H9 (cell line): ENCODE measurements around the gene RCN2. TPM values are rescaled to one million over a fixed set of nuclear protein-coding genes. Genes with fewer than 3 reads are reported as not detected.

Experiments used
- DNase-seq: peaks from one replicate; pipeline ENCODE4 v3.0.0-alpha.2; 2017
- H2AFZ ChIP-seq: one replicate; pipeline ENCODE4 v1.6.1; 2013; ENCODE audit warnings: mild to moderate bottlenecking, low read length, control low read depth, moderate library complexity
- H2AK5ac ChIP-seq: 2 replicates; pipeline ENCODE4 v1.6.1; 2013; ENCODE audit warnings: low read length, control low read depth, mixed read lengths; ENCODE audit not compliant: insufficient read length
- H2BK120ac ChIP-seq: one replicate; pipeline ENCODE4 v1.6.1; 2013; ENCODE audit warnings: low read depth, mild to moderate bottlenecking, low read length, control low read depth, inconsistent platforms; ENCODE audit not compliant: poor library complexity, severe bottlenecking
- H2BK12ac ChIP-seq: 2 replicates; pipeline ENCODE4 v1.6.1; 2013; ENCODE audit warnings: low read length, control low read depth, mixed read lengths, low read depth; ENCODE audit not compliant: insufficient read length
- H2BK15ac ChIP-seq: 2 replicates; pipeline ENCODE4 v1.6.1; 2013; ENCODE audit warnings: low read depth, low read length, control low read depth
- H2BK20ac ChIP-seq: one replicate; pipeline ENCODE4 v1.6.1; 2013; ENCODE audit warnings: low read depth, mild to moderate bottlenecking, low read length, control low read depth, inconsistent platforms; ENCODE audit not compliant: poor library complexity, severe bottlenecking
- H2BK5ac ChIP-seq: 2 replicates; pipeline ENCODE4 v1.6.1; 2013; ENCODE audit warnings: low read length, control low read depth, mixed read lengths; ENCODE audit not compliant: insufficient read length
- H3K14ac ChIP-seq: 2 replicates; pipeline ENCODE4 v1.6.1; 2013; ENCODE audit warnings: low read length, control low read depth; ENCODE audit not compliant: insufficient read depth
- H3K18ac ChIP-seq: 2 replicates; pipeline ENCODE4 v1.6.1; 2013; ENCODE audit warnings: low read depth, mild to moderate bottlenecking, mixed read lengths, low read length, control low read depth; ENCODE audit not compliant: insufficient read length
- H3K23ac ChIP-seq: 2 replicates; pipeline ENCODE4 v1.6.1; 2013; ENCODE audit warnings: low read length, control low read depth, mixed read lengths, low read depth; ENCODE audit not compliant: insufficient read length
- H3K23me2 ChIP-seq: 2 replicates; pipeline ENCODE4 v1.6.1; 2013; ENCODE audit warnings: low read depth, mild to moderate bottlenecking, mixed read lengths, low read length, control low read depth; ENCODE audit not compliant: insufficient read length, poor library complexity, severe bottlenecking
- H3K27ac ChIP-seq: 2 replicates; pipeline ENCODE4 v1.5.1; 2013; ENCODE audit warnings: low read length, control low read depth, mixed read lengths, low read depth; ENCODE audit not compliant: insufficient read length
- H3K27me3 ChIP-seq: 2 replicates; pipeline ENCODE4 v1.6.1; 2013; ENCODE audit warnings: low read length, control low read depth, inconsistent platforms; ENCODE audit not compliant: insufficient read depth
- H3K4ac ChIP-seq: 2 replicates; pipeline ENCODE4 v1.6.1; 2013; ENCODE audit warnings: low read depth, mild to moderate bottlenecking, control low read depth, inconsistent platforms, low read length, moderate library complexity
- H3K4me1 ChIP-seq: 2 replicates; pipeline ENCODE4 v1.6.1; 2013; ENCODE audit warnings: low read length, control low read depth, inconsistent platforms; ENCODE audit not compliant: insufficient read depth
- H3K4me2 ChIP-seq: 2 replicates; pipeline ENCODE4 v1.6.1; 2013; ENCODE audit warnings: low read length, control low read depth, mixed read lengths; ENCODE audit not compliant: insufficient read length, insufficient read depth
- H3K56ac ChIP-seq: 2 replicates; pipeline ENCODE4 v1.6.1; 2013; ENCODE audit warnings: low read depth, mild to moderate bottlenecking, mixed read lengths, low read length, control low read depth; ENCODE audit not compliant: insufficient read length
- H3K79me1 ChIP-seq: 2 replicates; pipeline ENCODE4 v1.6.1; 2013; ENCODE audit warnings: low read depth, mild to moderate bottlenecking, moderate library complexity, low read length, control low read depth, inconsistent platforms; ENCODE audit not compliant: insufficient read depth, poor library complexity, severe bottlenecking
- H3K79me2 ChIP-seq: 2 replicates; pipeline ENCODE4 v1.6.1; 2013; ENCODE audit warnings: low read length, control low read depth, inconsistent platforms; ENCODE audit not compliant: insufficient read depth
- H3K9ac ChIP-seq: 2 replicates; pipeline ENCODE4 v1.6.1; 2013; ENCODE audit warnings: low read length, control low read depth, mixed read lengths; ENCODE audit not compliant: insufficient read length; ENCODE audit errors: extremely low read depth
- H3K9me3 ChIP-seq: one replicate; pipeline ENCODE4 v1.6.1; 2013; ENCODE audit warnings: low read depth, low read length, inconsistent platforms; ENCODE audit not compliant: control insufficient read depth
- H3T11ph ChIP-seq: one replicate; pipeline ENCODE4 v1.6.1; 2013; ENCODE audit warnings: mild to moderate bottlenecking, low read length, control low read depth, inconsistent platforms
- H4K20me1 ChIP-seq: one replicate; pipeline ENCODE4 v1.6.1; 2013; ENCODE audit not compliant: control insufficient read depth, insufficient read length, insufficient read depth
- H4K5ac ChIP-seq: 2 replicates; pipeline ENCODE4 v1.6.1; 2013; ENCODE audit warnings: low read depth, mild to moderate bottlenecking, mixed read lengths, low read length, control low read depth; ENCODE audit not compliant: insufficient read length
- H4K8ac ChIP-seq: replicated peaks from 2 replicates; pipeline ENCODE4 v1.6.1; 2013; ENCODE audit warnings: low read length, control low read depth, mixed read lengths, low read depth; ENCODE audit not compliant: insufficient read length
- H4K91ac ChIP-seq: 2 replicates; pipeline ENCODE4 v1.6.1; 2013; ENCODE audit warnings: low read depth, mild to moderate bottlenecking, moderate library complexity, mixed read lengths, low read length, control low read depth; ENCODE audit not compliant: insufficient read length
- H3K27ac Mint-ChIP-seq, 3 experiments: 2 replicates in 2 of 3; 3 replicates in 1 of 3; pipeline ENCODE4 v1.8.0; 2020 to 2021; ENCODE audit warnings: mixed read lengths in 3 of 3, mild to moderate bottlenecking in 1 of 3, moderate library complexity in 1 of 3
- H3K27me3 Mint-ChIP-seq: 2 replicates; pipeline ENCODE4 v1.8.0; 2021; ENCODE audit warnings: low read depth, mild to moderate bottlenecking, moderate library complexity, mixed read lengths
- H3K36me3 Mint-ChIP-seq, 3 experiments: 2 replicates in 2 of 3; 3 replicates in 1 of 3; pipeline ENCODE4 v1.8.0; 2020 to 2021; ENCODE audit warnings: low read depth in 3 of 3, mixed read lengths in 3 of 3; ENCODE audit not compliant: insufficient read depth in 1 of 3
- H3K4me1 Mint-ChIP-seq, 2 experiments: 2 replicates each; pipeline ENCODE4 v1.8.0; 2020; ENCODE audit warnings: mixed read lengths in 2 of 2
- H3K4me3 Mint-ChIP-seq, 2 experiments: 2 replicates in 1 of 2; 3 replicates in 1 of 2; pipeline ENCODE4 v1.8.0; 2020 to 2021; ENCODE audit warnings: mild to moderate bottlenecking in 2 of 2, mixed read lengths in 2 of 2, moderate library complexity in 1 of 2
- H3K9me3 Mint-ChIP-seq, 2 experiments: 2 replicates in 1 of 2; 3 replicates in 1 of 2; pipeline ENCODE4 v1.8.0; 2020; ENCODE audit warnings: mild to moderate bottlenecking in 2 of 2, mixed read lengths in 2 of 2, moderate library complexity in 1 of 2
- WGBS: extraction: QIAGEN DNeasy Blood & Tissue Kit; methylation state at CpG from one replicate; pipeline ENCODE4 v1.1.7; 2013; ENCODE audit warnings: missing lambda C conversion rate, low lambda C conversion rate, mixed read lengths; ENCODE audit not compliant: insufficient read length; ENCODE audit errors: extremely low coverage; 5-methylcytosine and 5-hydroxymethylcytosine counted together
- total RNA-seq: library from RNA; stranded (reverse); gene quantifications from 2 replicates; pipeline ENCODE4 v1.2.1, GENCODE V29; 2021
- TF ChIP-seq, protein P1 (sequence below): fragments of 200-600 bp; sonication (generic); conservative IDR thresholded peaks from 3 replicates; pipeline ENCODE4 v1.8.0; 2021; ENCODE audit warnings: antibody characterized with exemption, mild to moderate bottlenecking

Gene RCN2
- total RNA-seq, 1 experiment from 2014 or later = 139 TPM

DNA sequence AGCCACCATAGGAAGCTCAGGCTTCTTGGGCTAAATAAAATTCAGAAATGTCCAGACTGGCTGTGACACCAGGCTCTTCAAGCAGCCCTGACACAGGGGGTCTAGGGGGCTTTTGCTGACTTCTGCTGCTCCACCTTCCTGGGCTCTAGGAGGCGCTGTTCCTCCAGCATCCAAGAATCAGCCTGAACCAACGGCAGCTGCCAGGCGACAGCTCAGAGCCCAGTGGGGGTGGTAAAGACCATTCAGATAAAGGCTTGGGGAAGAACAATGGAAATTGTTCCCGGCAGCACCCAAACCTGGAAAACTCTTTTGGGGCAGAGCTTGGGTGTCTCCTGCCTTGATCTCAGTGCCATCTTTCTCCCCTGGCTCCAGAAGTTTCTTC lies 41.8 kb downstream of the RCN2 start:
- Histone ChIP-seq H3K4ac (no peak overlapping the region), H3K27ac (no peak overlapping the region), H4K8ac (no peak overlapping the region), H2AK5ac (no peak overlapping the region), H3K9me3 (no peaks in the 10 kb centered on the region), H3K14ac (no peak overlapping the region), H2BK15ac (no peak overlapping the region), H3K79me2 (no peaks in the 10 kb centered on the region), H3K4me1 (no peaks in the 10 kb centered on the region), H3K18ac (no peak overlapping the region), H2BK5ac (no peak overlapping the region), H3K79me1 (no peaks in the 10 kb centered on the region), H2AFZ (no peak overlapping the region), H3K56ac (no peak overlapping the region), H2BK20ac (no peak overlapping the region), H2BK120ac (no peak overlapping the region), H4K20me1 (no peaks in the 10 kb centered on the region), H3K27me3 (no peaks in the 10 kb centered on the region), H3K4me2 (no peak overlapping the region), H3T11ph (no peak overlapping the region), H3K9ac (no peak overlapping the region), H3K23me2 (no peaks in the 10 kb centered on the region), H3K23ac (no peak overlapping the region), H4K91ac (no peak overlapping the region), H4K5ac (no peak overlapping the region), H2BK12ac (no peak overlapping the region)
- Mint-ChIP-seq H3K27ac (peak overlapping the region in 1 of 3 experiments; percentile 71; a peak in 1 of 7 replicates), H3K9me3 (no peaks in the 10 kb centered on the region), H3K4me1 (peaks cover 5 to 8% of the 10 kb centered on the region in 2 experiments), H3K27me3 (no peaks in the 10 kb centered on the region), H3K4me3 (no peak overlapping the region), H3K36me3 (no peaks in the 10 kb centered on the region)
- TF ChIP-seq, protein P1, sequence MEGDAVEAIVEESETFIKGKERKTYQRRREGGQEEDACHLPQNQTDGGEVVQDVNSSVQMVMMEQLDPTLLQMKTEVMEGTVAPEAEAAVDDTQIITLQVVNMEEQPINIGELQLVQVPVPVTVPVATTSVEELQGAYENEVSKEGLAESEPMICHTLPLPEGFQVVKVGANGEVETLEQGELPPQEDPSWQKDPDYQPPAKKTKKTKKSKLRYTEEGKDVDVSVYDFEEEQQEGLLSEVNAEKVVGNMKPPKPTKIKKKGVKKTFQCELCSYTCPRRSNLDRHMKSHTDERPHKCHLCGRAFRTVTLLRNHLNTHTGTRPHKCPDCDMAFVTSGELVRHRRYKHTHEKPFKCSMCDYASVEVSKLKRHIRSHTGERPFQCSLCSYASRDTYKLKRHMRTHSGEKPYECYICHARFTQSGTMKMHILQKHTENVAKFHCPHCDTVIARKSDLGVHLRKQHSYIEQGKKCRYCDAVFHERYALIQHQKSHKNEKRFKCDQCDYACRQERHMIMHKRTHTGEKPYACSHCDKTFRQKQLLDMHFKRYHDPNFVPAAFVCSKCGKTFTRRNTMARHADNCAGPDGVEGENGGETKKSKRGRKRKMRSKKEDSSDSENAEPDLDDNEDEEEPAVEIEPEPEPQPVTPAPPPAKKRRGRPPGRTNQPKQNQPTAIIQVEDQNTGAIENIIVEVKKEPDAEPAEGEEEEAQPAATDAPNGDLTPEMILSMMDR = peak; percentile 95
- no CpG with 5 or more reads among the region's 4 CpGs for WGBS
- DNase-seq = peak; percentile 87
